Heart right ventricle (tissue), 16 donors: ENCODE data around the gene GABRR2. TPM values are rescaled to one million over a fixed set of nuclear protein-coding genes. Genes with fewer than 3 reads are reported as not detected.

Experiments
- ATAC-seq, 8 donors: fragments of 200-7000 bp; cut with Tn5 transposase; one replicate each; pipeline ENCODE4 v1.9.1; 2020; ENCODE audit warnings: mild to moderate bottlenecking in 8 of 8, moderate library complexity in 8 of 8, moderate number of reproducible peaks in 1 of 8
- DNase-seq, 2 donors: peaks; one replicate each; pipeline ENCODE4 v3.0.0-alpha.2; 2020
- H3K27ac ChIP-seq, 10 donors: fragments of 200-600 bp; sonication (generic) in 2 of 10; one replicate each; pipeline versions ENCODE4 v1.5.0 to v1.8.0; 2020 to 2022; ENCODE audit warnings: mild to moderate bottlenecking in 3 of 10
- H3K27me3 ChIP-seq, 7 donors: fragments of 200-600 bp; one replicate each; pipeline ENCODE4 v1.8.0; 2021 to 2022; ENCODE audit warnings: mild to moderate bottlenecking in 2 of 7
- H3K36me3 ChIP-seq, 9 donors: fragments of 200-600 bp; sonication (generic) in 1 of 9; one replicate each; pipeline versions ENCODE4 v1.5.0 to v1.8.0; 2020 to 2022; ENCODE audit warnings: mild to moderate bottlenecking in 2 of 9
- H3K4me1 ChIP-seq, 9 donors: fragments of 200-600 bp; sonication (generic) in 1 of 9; one replicate each; pipeline versions ENCODE4 v1.5.0 to v1.8.0; 2020 to 2022; ENCODE audit warnings: mild to moderate bottlenecking in 4 of 9
- H3K4me3 ChIP-seq, 10 donors: fragments of 200-600 bp; sonication (generic) in 2 of 10; one replicate each; pipeline versions ENCODE4 v1.5.0 to v1.8.0; 2020 to 2022; ENCODE audit warnings: mild to moderate bottlenecking in 7 of 10, moderate library complexity in 2 of 10
- H3K9me3 ChIP-seq, 11 donors: fragments of 200-600 bp in 10 of 11; sonication (generic) in 2 of 11; one replicate each; pipeline versions ENCODE4 v1.5.0 to v1.8.0; 2013 to 2022; ENCODE audit warnings: mild to moderate bottlenecking in 2 of 11, control low read depth in 1 of 11, moderate library complexity in 1 of 11
- CTCF ChIP-seq, 9 donors: fragments of 200-600 bp; sonication (generic) in 2 of 9; IDR thresholded peaks; one replicate each; pipeline versions ENCODE4 v1.5.0 to v1.8.0; 2021 to 2022; ENCODE audit warnings: antibody characterized with exemption in 9 of 9, mild to moderate bottlenecking in 5 of 9, moderate library complexity in 1 of 9
- WGBS, 2 donors: extraction: QIAGEN DNeasy Blood & Tissue Kit; methylation state at CpG; one replicate each; pipeline ENCODE4 v1.1.7; 2013; ENCODE audit warnings: inconsistent platforms in 1 of 2; 5-methylcytosine and 5-hydroxymethylcytosine counted together
- intact Hi-C, 10 donors: fragments of 100-400 bp; cut with DNase I; formaldehyde crosslinking; loops; one replicate each; pipeline versions ENCODE4 v1.11.1 to v1.14.2; 2022
- polyA plus RNA-seq, 2 donors: library from polyadenylated mRNA; stranded (reverse); fragments of 200-250 nt; gene quantifications; one replicate each; pipeline ENCODE4 v1.2.3, GENCODE V29; 2013
- total RNA-seq, 10 donors: library from RNA; stranded (reverse); fragmentation: NEBNext Ultra II Directional in 3 of 10; extraction: Animal tissue kit (Norgen Biotek cat#: 25700) in 3 of 10; gene quantifications; one replicate each; pipeline versions ENCODE4 v1.2.1 to v1.2.4, GENCODE V29; 2021 to 2023
- donor health status: Arrhythmogenic right ventricular cardiomyopathy.
- donor health status: ischemic (EF 13 %, LVEDD 7.1; RV severe dilation, severe dysfunction).
- donor health status: healthy with polysubstance abuse.
- donor health status: DM: no; HTN: yes; CAD: no.
- donor health status: DM: no; HTN: no; CAD: no.
- donor health status: ischemic (EF 25% LVEDD 6.9; RV normal size, moderate dysfunction).
- donor health status: ischemic (EF 25% LVEDD 5.7; RV mildly dilated, moderate dysfunction).
- donor health status: healthy.
- donor health status: DM: yes; HTN: yes; CAD: no.
- donor health status: Ischemic cardiomyopathy.
- donor health status: ischemic (EF 35%, LVEDD 5.7; RV mildly dilated, moderate dysfunction).
- donor health status: nonischemic (EF 11% LVEDD 7.7; RV severe dilation, severe dysfunction).
- donor health status: DM: yes; HTN: yes; CAD: no.
- donor health status: PGD.
- donor health status: ischemic (EF 29% LVEDD 5.4; RV normal size, mild dysfunction).
- donor health status: nonischemic (EF 23%, LVEDD 6.1; RV moderate dilation, normal function).

Gene GABRR2
- total and polyA plus RNA-seq, 12 donors: 0.14 to 1.2 (median 0.45) TPM; not detected in 3

DNA sequence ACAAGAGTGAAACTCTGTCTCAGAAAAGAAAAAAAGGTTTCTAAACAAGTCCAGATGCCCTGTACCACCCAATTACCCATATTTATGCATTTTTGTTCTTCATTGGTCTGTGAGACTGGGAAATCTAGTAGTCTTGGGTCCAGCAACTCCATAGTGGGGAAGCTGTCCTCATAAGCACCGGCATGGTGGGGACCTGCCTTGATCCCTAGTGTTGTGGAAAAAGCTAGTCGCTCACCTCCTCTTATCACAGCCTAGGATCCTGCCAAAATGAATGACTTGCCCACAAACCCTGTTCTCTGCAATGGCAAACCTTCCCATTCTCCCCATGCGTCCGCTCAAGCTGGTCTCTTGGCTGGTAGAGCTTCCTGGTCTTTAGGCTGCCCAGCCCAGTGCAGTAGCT is 59.7 kb downstream of the GABRR2 start:
- Histone ChIP-seq H3K36me3 (no peaks in the 10 kb centered on the region), H3K9me3 (no peaks in the 10 kb centered on the region), H3K27me3 (no peaks in the 10 kb centered on the region), H3K27ac (no peak overlapping the region), H3K4me3 (no peak overlapping the region), H3K4me1 (peaks cover 0 to 5% (median 3%) of the 10 kb centered on the region in 9 donors)
- 95 to 97% methylated on average over 4 of the region's 4 CpGs for WGBS, 2 donors
- intact Hi-C loops: no loop called here
- no peak for DNase-seq
- TF ChIP-seq CTCF (IDR thresholded peaks at IDR 0.05): no peak
- ATAC-seq: no peak

- Histone ChIP-seq H3K9me3 (no peaks in the 10 kb centered on the region), H3K36me3 (no peaks in the 10 kb centered on the region), H3K4me1 (no peaks in the 10 kb centered on the region), H3K4me3 (no peak overlapping the region), H3K27ac (no peak overlapping the region), H3K27me3 (no peaks in the 10 kb centered on the region)
- DNase-seq (no peak), ATAC-seq (no peak)
- intact Hi-C loops: no loop called here
- no peak for TF ChIP-seq CTCF (IDR thresholded peaks at IDR 0.05)
Observed at GRCh38 chr6:89254569-89254968, 60.5 kb downstream of the GABRR2 start.

GRCh38 chr6:89252907-89253306 is 62.2 kb downstream of the GABRR2 start:
- no peaks in the 10 kb centered on the region for H3K4me1 ChIP-seq
- H3K27ac ChIP-seq: no peak overlapping the region
- no peaks in the 10 kb centered on the region for H3K27me3 ChIP-seq
- ATAC-seq: no peak
- DNase-seq: no peak
- no peak for TF ChIP-seq CTCF (IDR thresholded peaks at IDR 0.05)
- intact Hi-C loops: no loop called here
- H3K4me3 ChIP-seq: no peak overlapping the region
- H3K9me3 ChIP-seq: no peaks in the 10 kb centered on the region
- 79 to 91% methylated on average over 2 of the region's 2 CpGs for WGBS, 2 donors
- no peaks in the 10 kb centered on the region for H3K36me3 ChIP-seq

GRCh38 chr6:89251976-89252375 is 63.1 kb downstream of the GABRR2 start:
- H3K36me3 ChIP-seq: no peaks in the 10 kb centered on the region
- no peak overlapping the region for H3K4me3 ChIP-seq
- DNase-seq: no peak
- no peaks in the 10 kb centered on the region for H3K9me3 ChIP-seq
- intact Hi-C loops: no loop called here
- no peaks in the 10 kb centered on the region for H3K27me3 ChIP-seq
- 94 to 97% methylated on average over 10 of the region's 10 CpGs for WGBS, 2 donors
- no peak for TF ChIP-seq CTCF (IDR thresholded peaks at IDR 0.05)
- H3K4me1 ChIP-seq: no peaks in the 10 kb centered on the region
- no peak overlapping the region for H3K27ac ChIP-seq
- ATAC-seq: no peak

- Histone ChIP-seq H3K9me3 (no peaks in the 10 kb centered on the region), H3K27me3 (no peaks in the 10 kb centered on the region), H3K27ac (no peak overlapping the region), H3K36me3 (no peaks in the 10 kb centered on the region), H3K4me3 (no peak overlapping the region), H3K4me1 (no peaks in the 10 kb centered on the region)
- WGBS, 2 donors: 77 to 88% methylated on average over 2 of the region's 2 CpGs
- no peak for TF ChIP-seq CTCF (IDR thresholded peaks at IDR 0.05)
- DNase-seq (no peak), ATAC-seq (peak in 1 of 8 donors; percentile 45)
- intact Hi-C loops: no loop called here
Observed at GRCh38 chr6:89251170-89251569, 63.9 kb downstream of the GABRR2 start.
